K562 (cell line): Measurements from ENCODE around the gene DESI2. TPM values are rescaled to one million over a fixed set of nuclear protein-coding genes. Genes with fewer than 3 reads are reported as not detected.

ENCODE experiments used
- E4F1 ChIP-seq: fragments of 250-450 bp; sonication (Bioruptor Pico); IDR thresholded peaks from 2 replicates; pipeline ENCODE4 v1.5.0; 2021; ENCODE audit warnings: mild to moderate bottlenecking, borderline replicate concordance
- FOXP4 ChIP-seq: sonication (generic); formaldehyde crosslinking; IDR thresholded peaks from 2 replicates; pipeline ENCODE4 v1.8.0; 2022; ENCODE audit warnings: mild to moderate bottlenecking, missing genetic modification reagents, borderline replicate concordance
- HDAC8 ChIP-seq: fragments of 450-650 bp; IDR thresholded peaks from 2 replicates; pipeline ENCODE4 v1.6.1; 2016; ENCODE audit warnings: mild to moderate bottlenecking, missing genetic modification characterization, moderate library complexity, missing compliant biosample characterization
- HEY1 ChIP-seq: fragments of 250-450 bp; sonication (Bioruptor Pico); IDR thresholded peaks from 2 replicates; pipeline ENCODE4 v1.5.0; 2020; ENCODE audit warnings: mild to moderate bottlenecking, moderate library complexity, borderline replicate concordance
- HMGN3 ChIP-seq: IDR thresholded peaks from 2 replicates; pipeline ENCODE4 v1.6.1; 2011; ENCODE audit warnings: borderline replicate concordance, low read depth, mild to moderate bottlenecking, mixed read lengths, low read length; ENCODE audit not compliant: insufficient read length; ENCODE audit errors: extremely low read depth
- MYBL2 ChIP-seq, 2 experiments: fragments of 450-650 bp in 1 of 2; sonication (generic) in 1 of 2; formaldehyde crosslinking in 1 of 2; IDR thresholded peaks; 2 replicates each; pipeline versions ENCODE4 v1.6.1 to v1.8.1; 2017 to 2022; ENCODE audit warnings: borderline replicate concordance in 1 of 2, inconsistent platforms in 1 of 2, low read depth in 1 of 2, mild to moderate bottlenecking in 1 of 2, missing genetic modification reagents in 1 of 2, moderate library complexity in 1 of 2
- NUFIP1 ChIP-seq: fragments of 450-650 bp; IDR thresholded peaks from 2 replicates; pipeline ENCODE4 v1.6.1; 2018; ENCODE audit not compliant: partially characterized antibody
- PBX2 ChIP-seq, 2 experiments: IDR thresholded peaks in 1 of 2; conservative IDR thresholded peaks in 1 of 2; 2 replicates each; pipeline ENCODE4 v1.6.1; 2016; ENCODE audit warnings: low read depth in 2 of 2, mild to moderate bottlenecking in 1 of 2, missing compliant biosample characterization in 1 of 2, missing genetic modification characterization in 1 of 2, moderate library complexity in 1 of 2
- PTBP1 ChIP-seq: fragments of 200-400 bp; formaldehyde crosslinking; IDR thresholded peaks from 2 replicates; pipeline ENCODE4 v1.6.1; 2017; ENCODE audit warnings: low read depth, low read length
- SAP30 ChIP-seq: fragments of 200-600 bp; sonication (generic); IDR thresholded peaks from 2 replicates; pipeline ENCODE4 v1.6.1; 2012; ENCODE audit warnings: borderline replicate concordance, low read depth, mild to moderate bottlenecking, moderate library complexity, low read length, control low read depth, inconsistent platforms; ENCODE audit not compliant: insufficient read depth, poor library complexity, severe bottlenecking
- SRSF3 ChIP-seq: fragments of 200-400 bp; formaldehyde crosslinking; IDR thresholded peaks from 2 replicates; pipeline ENCODE4 v1.6.1; 2016; ENCODE audit warnings: mild to moderate bottlenecking, low read length, moderate library complexity; ENCODE audit not compliant: insufficient read depth
- TEAD1 ChIP-seq, 2 experiments: fragments of 450-650 bp in 1 of 2; sonication (generic) in 1 of 2; formaldehyde crosslinking; IDR thresholded peaks; 2 replicates each; pipeline versions ENCODE4 v1.4.0 to v1.8.0; 2020 to 2022; ENCODE audit warnings: mild to moderate bottlenecking in 2 of 2, missing genetic modification reagents in 1 of 2
- ZEB2 ChIP-seq: fragments of 450-650 bp; IDR thresholded peaks from 2 replicates; pipeline ENCODE4 v1.6.1; 2016
- ZNF561 ChIP-seq: fragments of 450-650 bp; formaldehyde crosslinking; conservative IDR thresholded peaks from 2 replicates; pipeline ENCODE4 v1.4.0; 2020; ENCODE audit warnings: mild to moderate bottlenecking, moderate library complexity
- ZNF707 ChIP-seq: fragments of 250-450 bp; sonication (Bioruptor Pico); conservative IDR thresholded peaks from 2 replicates; pipeline ENCODE4 v1.8.0; 2022; ENCODE audit warnings: inconsistent platforms, mild to moderate bottlenecking, moderate library complexity
- polyA plus RNA-seq, 8 experiments: library from polyadenylated mRNA; depleted of rRNA in 4 of 8; stranded (reverse) in 5 of 8; unstranded in 3 of 8; fragments of >200 nt; fragmentation: Nextera tagmentation in 2 of 8; fragmentation: Illumina TruSeq in 1 of 8; extraction: Ambion mirVana in 2 of 8; extraction: Trizol in 1 of 8; gene quantifications; 2 replicates each; pipeline versions ENCODE4 v1.2.1 to v1.2.3, GENCODE V29; 2011 to 2014; ENCODE audit warnings: inconsistent platforms in 1 of 8, missing spikeins in 1 of 8
- total RNA-seq, 7 experiments: library from RNA; depleted of rRNA in 6 of 7; stranded (reverse); fragments of >200 nt in 6 of 7; fragmentation: Illumina TruSeq in 2 of 7; extraction: Trizol in 2 of 7; gene quantifications; 2 replicates each; pipeline versions ENCODE4 v1.2.1 to v1.2.3, GENCODE V29; 2011 to 2021; ENCODE audit warnings: low replicate concordance in 1 of 7
- TF ChIP-seq, protein P1 (sequence below): sonication (generic); formaldehyde crosslinking; IDR thresholded peaks from 2 replicates; pipeline ENCODE4 v1.8.1; 2022; ENCODE audit warnings: missing genetic modification reagents

The DESI2 gene
- total and polyA plus RNA-seq, 9 of the 15 experiments (the other 6 are each of a cell fraction or from before 2014, with no cell fraction given): 17.4 to 59.4 (median 38.4) TPM

DNA sequence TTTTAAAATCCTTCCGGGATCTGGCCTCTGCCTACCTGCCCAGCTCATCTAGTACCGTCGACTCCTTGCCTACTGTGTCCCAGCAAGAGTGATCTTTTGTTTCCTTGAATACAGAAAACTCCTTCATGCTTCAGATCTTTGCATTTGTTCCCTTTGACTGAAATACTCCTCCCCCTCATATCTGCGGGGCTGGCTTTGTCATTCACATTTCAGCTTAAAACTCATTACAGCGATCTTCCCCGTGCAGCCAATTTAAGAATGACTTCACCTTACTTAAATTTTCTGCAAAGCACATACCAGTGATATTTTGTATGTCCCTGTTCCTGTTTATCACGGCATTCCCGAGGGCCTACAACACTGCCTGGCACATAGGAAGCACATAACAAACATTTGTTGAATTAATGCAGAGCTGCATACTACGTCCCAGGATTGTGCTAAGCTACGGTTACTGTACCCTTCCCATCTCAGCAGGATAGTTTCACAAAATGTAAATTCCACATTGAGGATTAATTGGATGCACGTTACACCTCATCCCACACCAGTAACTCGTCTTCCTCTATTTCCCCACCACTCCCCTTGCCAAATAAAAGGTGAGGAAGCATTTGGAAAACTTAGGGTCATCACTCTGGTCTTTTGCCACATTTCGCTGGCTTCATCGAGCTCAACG, 837 bp upstream of the DESI2 start (continued):
- TF ChIP-seq PBX2 (CRISPR knock-in tag; IDR thresholded peaks at IDR 0.05; ENCODE audit: low read depth) (no peak), PBX2 (tag; conservative IDR thresholded peaks at IDR 0.05; ENCODE audit: low read depth) (no peak), HDAC8 (tag) (no peak), ZNF707 (CRISPR knock-in tag) (no peak), HMGN3 (no peak), HEY1 (CRISPR knock-in tag) (no peak), ZEB2 (peak; percentile 62; the same call in 1 of the 2 replicates), SAP30 (no peak), E4F1 (no peak), ZNF561 (CRISPR knock-in tag) (no peak), MYBL2 (IDR thresholded peaks at IDR 0.05; ENCODE audit: low read depth) (no peak), MYBL2 (CRISPR knock-in tag; IDR thresholded peaks at IDR 0.05; ENCODE audit: borderline replicate concordance) (no peak), TEAD1 (CRISPR knock-in tag; IDR thresholded peaks at IDR 0.05) (no peak), SRSF3 (no peak), NUFIP1 (no peak), FOXP4 (CRISPR knock-in tag) (no peak), PTBP1 (no peak)
- TF ChIP-seq, protein P1, sequence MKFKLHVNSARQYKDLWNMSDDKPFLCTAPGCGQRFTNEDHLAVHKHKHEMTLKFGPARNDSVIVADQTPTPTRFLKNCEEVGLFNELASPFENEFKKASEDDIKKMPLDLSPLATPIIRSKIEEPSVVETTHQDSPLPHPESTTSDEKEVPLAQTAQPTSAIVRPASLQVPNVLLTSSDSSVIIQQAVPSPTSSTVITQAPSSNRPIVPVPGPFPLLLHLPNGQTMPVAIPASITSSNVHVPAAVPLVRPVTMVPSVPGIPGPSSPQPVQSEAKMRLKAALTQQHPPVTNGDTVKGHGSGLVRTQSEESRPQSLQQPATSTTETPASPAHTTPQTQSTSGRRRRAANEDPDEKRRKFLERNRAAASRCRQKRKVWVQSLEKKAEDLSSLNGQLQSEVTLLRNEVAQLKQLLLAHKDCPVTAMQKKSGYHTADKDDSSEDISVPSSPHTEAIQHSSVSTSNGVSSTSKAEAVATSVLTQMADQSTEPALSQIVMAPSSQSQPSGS: no peak
